Mesothelial cell of epicardium (in vitro differentiated cells): ENCODE measurements around the gene TOP1. TPM values are rescaled to one million over a fixed set of nuclear protein-coding genes. Genes with fewer than 3 reads are reported as not detected.
A peak's percentile ranks its signal among the peaks of the same experiment; 100 is the strongest.

Experiments
- DNase-seq, 2 experiments: peaks; one replicate each; pipeline ENCODE4 v3.0.0; 2021; ENCODE audit warnings: low spot score in 2 of 2; ENCODE audit not compliant: unreplicated experiment in 2 of 2
- H3K27ac Mint-ChIP-seq: 2 replicates; pipeline ENCODE4 v1.8.0; 2021; ENCODE audit warnings: mixed read lengths
- H3K27me3 Mint-ChIP-seq: 2 replicates; pipeline ENCODE4 v1.8.0; 2021; ENCODE audit warnings: low read depth, mixed read lengths
- H3K36me3 Mint-ChIP-seq: 2 replicates; pipeline ENCODE4 v1.8.0; 2021; ENCODE audit warnings: mixed read lengths
- H3K4me1 Mint-ChIP-seq: 2 replicates; pipeline ENCODE4 v1.8.0; 2021; ENCODE audit warnings: mixed read lengths
- H3K4me3 Mint-ChIP-seq: 2 replicates; pipeline ENCODE4 v1.8.0; 2021; ENCODE audit warnings: mild to moderate bottlenecking, moderate library complexity, mixed read lengths
- H3K9me3 Mint-ChIP-seq: 2 replicates; pipeline ENCODE4 v1.8.0; 2021; ENCODE audit warnings: mixed read lengths
- total RNA-seq: library from RNA; stranded (reverse); gene quantifications from 3 replicates; pipeline ENCODE4 v1.2.1, GENCODE V29; 2021
- TF ChIP-seq, protein P1 (sequence below): fragments of 200-600 bp; sonication (generic); IDR thresholded peaks from one replicate; pipeline ENCODE4 v1.5.0; 2021; ENCODE audit warnings: antibody characterized with exemption; ENCODE audit not compliant: unreplicated experiment

Gene TOP1
- total RNA-seq, 1 donor from 2014 or later: 76.7 TPM

- Mint-ChIP-seq H3K36me3 (peaks cover 9% of the 10 kb centered on the region), H3K9me3 (no peaks in the 10 kb centered on the region), H3K4me1 (peaks cover 51% of the 10 kb centered on the region), H3K27me3 (no peaks in the 10 kb centered on the region), H3K27ac (peak overlapping the region; percentile 6), H3K4me3 (no peak overlapping the region)
- DNase-seq: no peak
- TF ChIP-seq, protein P1, sequence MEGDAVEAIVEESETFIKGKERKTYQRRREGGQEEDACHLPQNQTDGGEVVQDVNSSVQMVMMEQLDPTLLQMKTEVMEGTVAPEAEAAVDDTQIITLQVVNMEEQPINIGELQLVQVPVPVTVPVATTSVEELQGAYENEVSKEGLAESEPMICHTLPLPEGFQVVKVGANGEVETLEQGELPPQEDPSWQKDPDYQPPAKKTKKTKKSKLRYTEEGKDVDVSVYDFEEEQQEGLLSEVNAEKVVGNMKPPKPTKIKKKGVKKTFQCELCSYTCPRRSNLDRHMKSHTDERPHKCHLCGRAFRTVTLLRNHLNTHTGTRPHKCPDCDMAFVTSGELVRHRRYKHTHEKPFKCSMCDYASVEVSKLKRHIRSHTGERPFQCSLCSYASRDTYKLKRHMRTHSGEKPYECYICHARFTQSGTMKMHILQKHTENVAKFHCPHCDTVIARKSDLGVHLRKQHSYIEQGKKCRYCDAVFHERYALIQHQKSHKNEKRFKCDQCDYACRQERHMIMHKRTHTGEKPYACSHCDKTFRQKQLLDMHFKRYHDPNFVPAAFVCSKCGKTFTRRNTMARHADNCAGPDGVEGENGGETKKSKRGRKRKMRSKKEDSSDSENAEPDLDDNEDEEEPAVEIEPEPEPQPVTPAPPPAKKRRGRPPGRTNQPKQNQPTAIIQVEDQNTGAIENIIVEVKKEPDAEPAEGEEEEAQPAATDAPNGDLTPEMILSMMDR: no peak
Observed at GRCh38 chr20:41143354-41143753, 114.7 kb downstream of the TOP1 start.

- TF ChIP-seq, protein P1: no peak
- peaks cover 15% of the 10 kb centered on the region for H3K36me3 Mint-ChIP-seq
- no peaks in the 10 kb centered on the region for H3K27me3 Mint-ChIP-seq
- no peak overlapping the region for H3K27ac Mint-ChIP-seq
- no peak overlapping the region for H3K4me3 Mint-ChIP-seq
- peaks cover 37% of the 10 kb centered on the region for H3K4me1 Mint-ChIP-seq
- no peaks in the 10 kb centered on the region for H3K9me3 Mint-ChIP-seq
- DNase-seq: no peak
Observed at GRCh38 chr20:41145317-41145716, 116.7 kb downstream of the TOP1 start.

DNA sequence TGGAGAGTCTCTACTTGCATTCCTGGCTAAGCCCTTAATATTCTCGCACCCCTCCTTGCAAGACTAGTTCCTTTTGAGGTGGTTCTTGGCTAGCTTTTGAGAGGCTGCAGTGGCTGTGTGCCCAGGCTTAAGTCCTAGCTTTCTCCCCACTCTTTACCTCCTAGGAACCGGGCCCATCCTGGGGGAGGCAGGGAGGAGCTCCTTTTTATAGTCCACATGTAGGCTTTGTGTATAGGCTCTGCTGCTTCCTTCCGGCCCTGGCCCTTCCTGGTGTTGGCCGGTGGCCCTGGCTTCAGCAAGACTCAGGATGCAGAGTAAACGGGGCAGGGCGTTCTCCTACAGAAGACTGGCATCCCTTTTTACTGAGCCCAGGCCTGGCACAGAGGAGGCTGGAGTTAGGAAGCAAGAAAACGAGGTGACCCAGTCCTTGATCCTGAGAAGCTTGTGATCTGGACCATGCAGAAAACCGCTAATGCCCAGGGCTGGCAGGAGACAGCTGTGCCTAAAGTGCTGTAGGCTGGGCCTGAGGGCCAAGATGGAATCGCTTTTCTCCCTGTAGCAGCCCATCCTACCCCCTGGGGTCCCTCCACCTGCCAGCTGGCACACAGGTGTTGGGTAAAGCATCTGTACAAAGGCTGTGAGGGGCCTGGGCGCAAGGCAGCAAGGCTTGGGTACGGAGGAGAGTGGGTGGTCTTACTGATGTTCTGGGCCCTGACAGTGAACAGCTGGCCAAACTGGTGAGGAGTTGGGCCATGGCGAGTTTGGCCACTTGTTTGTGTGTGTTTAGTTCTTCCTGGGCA, 117.4 kb downstream of the TOP1 start:
- H3K27ac Mint-ChIP-seq: no peak overlapping the region

DNA sequence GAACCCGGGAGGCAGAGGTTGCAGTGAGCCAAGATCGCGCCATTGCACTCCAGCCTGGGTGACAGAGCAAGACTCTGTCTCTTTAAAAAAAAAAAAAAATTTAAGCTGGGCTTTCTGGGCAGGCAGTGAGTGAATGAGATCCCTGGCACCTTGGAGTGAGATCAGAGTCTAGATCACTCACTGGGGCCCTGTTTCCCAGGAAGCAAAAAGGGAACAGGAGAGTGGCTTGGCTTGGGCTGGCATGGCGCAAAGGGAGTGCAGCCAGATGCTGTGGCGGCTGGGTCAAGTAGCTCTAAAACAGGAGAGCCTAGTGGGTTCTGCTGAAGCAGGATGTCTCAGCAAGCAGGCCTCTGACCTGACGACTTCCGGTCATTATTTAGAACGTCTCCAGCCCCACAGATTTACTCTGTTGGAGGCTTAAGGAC, 119.2 kb downstream of the TOP1 start:
- Mint-ChIP-seq H3K4me3 (no peak overlapping the region), H3K36me3 (peaks cover 15% of the 10 kb centered on the region), H3K4me1 (peaks cover 20% of the 10 kb centered on the region), H3K27ac (no peak overlapping the region), H3K27me3 (no peaks in the 10 kb centered on the region), H3K9me3 (no peaks in the 10 kb centered on the region)
- TF ChIP-seq, protein P1: no peak
- DNase-seq: no peak

More for the DNA sequence above, 117.4 kb downstream of the TOP1 start:
- Mint-ChIP-seq H3K4me3 (no peak overlapping the region), H3K9me3 (no peaks in the 10 kb centered on the region), H3K4me1 (peaks cover 32% of the 10 kb centered on the region), H3K36me3 (peaks cover 15% of the 10 kb centered on the region), H3K27me3 (no peaks in the 10 kb centered on the region)
- no peak for DNase-seq
- TF ChIP-seq, protein P1: no peak

DNA sequence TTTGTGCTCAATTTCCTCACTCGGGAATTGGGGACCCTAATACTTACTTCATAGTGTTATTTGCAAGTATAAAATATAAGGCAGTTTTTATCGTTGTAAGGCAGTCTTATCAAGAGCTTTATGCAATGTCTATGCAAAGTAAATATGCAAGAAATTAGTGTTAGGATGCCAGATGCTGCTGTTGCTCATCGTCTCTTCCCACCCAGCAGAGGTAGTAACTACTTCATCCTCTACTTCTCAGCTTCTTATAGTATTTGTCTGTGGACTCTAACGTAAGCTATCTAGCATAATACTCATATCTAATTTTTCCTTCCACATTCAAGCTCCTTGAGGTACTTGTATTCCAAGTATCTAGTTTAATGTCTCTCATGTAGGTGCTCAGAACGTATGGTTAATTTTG, 120.3 kb downstream of the TOP1 start:
- no peak overlapping the region for H3K4me3 Mint-ChIP-seq
- no peak for DNase-seq
- no peaks in the 10 kb centered on the region for H3K27me3 Mint-ChIP-seq
- no peaks in the 10 kb centered on the region for H3K9me3 Mint-ChIP-seq
- TF ChIP-seq, protein P1: no peak
- peaks cover 17% of the 10 kb centered on the region for H3K4me1 Mint-ChIP-seq
- no peak overlapping the region for H3K27ac Mint-ChIP-seq
- peaks cover 15% of the 10 kb centered on the region for H3K36me3 Mint-ChIP-seq
